GM19452 (cell line): ENCODE results near the gene TMEM267.
"Not testable (repeated sequence)": the region's sequence is repeated elsewhere in the genome, so short reads cannot be mapped to it uniquely, and the experiment has no call there.

Experiments used
- ATAC-seq: cut with Tn5 transposase; IDR thresholded peaks from one replicate; pipeline ENCODE4 v1.9.1; 2021; ENCODE audit not compliant: unreplicated experiment

The TMEM267 gene

DNA sequence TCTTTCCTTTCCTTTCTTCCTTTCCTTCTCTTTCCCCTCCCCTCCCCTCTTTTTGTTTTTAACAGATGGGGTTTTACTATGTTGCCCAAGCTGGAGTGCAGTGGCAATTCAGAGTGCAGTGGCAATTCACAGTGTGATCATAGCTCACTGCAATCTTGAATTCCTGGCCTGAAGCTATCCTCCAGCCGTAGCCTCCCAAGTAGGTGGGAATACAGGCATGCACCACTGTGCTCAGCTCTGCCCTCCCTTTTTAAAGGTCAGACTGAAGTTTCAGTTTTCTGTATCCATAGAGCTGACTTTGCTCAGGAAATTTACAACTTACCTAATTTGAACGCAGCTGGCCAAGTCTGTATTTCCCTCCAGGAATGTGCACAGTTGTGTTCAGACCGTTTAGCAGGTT lies 72.2 kb downstream of the TMEM267 start:
- no peak for ATAC-seq

DNA sequence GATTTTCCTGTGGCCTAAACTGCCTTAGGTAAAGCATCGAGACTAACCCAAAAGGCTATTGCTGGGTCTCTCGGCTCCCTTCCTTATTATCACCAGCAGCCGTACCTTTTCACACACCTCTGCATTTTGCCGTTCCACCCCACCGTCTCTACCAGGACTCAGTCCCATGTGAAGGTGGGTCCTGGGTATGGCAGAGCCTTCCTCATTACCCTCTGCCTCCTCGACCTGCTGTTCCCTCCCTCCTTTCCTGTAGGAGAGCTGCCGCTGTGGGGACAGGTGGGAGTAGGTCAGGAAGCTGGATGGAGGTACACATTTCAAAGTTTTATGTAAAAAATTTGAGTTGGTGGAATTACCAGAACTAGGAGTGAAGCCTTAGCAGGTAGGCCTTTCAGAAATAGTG lies 73.3 kb downstream of the TMEM267 start:
- no peak for ATAC-seq

DNA sequence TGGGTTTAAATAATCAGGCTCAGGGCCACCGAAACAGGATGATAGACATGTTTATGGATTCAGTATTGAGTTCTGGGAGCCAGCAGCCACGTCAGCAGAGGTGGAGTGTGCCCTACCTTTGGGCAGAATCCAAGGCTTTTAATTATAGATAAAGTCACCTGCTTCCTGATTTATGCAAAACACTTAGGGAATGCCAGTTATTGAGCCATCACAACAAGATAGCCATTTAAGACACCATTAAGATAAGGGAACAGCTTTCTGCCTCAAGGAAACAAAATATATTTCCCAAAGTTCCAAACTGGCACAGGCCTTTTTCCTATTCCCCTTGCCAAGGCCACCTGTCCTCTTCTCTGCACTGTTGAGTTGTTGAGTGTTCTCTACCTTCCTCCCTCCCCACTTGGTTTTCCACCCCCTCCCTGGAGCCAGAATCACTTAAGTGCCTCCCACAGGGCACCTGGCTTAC lies 73.8 kb downstream of the TMEM267 start:
- ATAC-seq = no peak

DNA sequence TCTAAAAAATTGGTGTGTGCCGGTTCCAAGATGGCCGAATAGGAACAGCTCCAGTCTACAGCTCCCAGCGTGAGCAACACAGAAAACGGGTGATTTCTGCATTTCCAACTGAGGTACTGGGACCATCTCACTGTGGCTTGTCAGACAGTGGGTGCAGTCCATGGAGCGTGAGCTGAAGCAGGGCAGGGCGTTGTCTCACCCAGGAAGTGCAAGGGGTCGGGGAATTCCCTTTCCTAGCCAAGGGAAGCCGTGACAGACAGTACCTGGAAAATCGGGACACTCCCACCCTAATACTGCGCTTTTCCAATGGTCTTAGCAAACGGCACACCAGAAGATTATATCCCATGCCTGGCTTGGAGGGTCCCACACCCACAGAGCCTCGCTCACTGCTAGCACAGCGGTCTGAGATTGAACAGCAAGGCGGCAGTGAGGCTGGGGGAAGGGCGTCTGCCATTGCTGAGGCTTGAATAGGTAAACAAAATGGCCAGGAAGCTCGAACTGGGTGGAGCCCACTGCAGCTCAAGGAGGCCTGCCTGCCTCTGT lies 81.1 kb downstream of the TMEM267 start:
- ATAC-seq = not testable (repeated sequence)

DNA sequence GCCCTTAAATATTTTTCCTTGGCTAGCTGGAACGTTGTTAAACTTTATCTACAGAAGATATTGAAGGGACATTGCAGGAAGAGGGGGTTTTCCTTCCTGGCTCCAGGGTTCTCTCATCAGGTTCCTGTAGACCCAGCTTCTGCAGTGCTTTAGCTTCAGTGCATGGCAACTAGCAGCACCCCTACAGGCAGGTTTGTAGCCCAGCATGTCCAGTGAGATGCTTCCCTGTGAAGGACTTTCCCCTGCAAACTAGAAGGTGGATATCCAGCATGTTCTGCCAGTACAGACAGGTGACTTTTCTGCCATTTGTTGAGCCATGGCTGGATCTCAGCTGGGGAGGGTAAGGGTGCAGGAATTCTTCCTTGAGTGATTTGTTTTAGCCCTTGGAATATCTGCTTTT lies 81.8 kb downstream of the TMEM267 start:
- no peak for ATAC-seq

DNA sequence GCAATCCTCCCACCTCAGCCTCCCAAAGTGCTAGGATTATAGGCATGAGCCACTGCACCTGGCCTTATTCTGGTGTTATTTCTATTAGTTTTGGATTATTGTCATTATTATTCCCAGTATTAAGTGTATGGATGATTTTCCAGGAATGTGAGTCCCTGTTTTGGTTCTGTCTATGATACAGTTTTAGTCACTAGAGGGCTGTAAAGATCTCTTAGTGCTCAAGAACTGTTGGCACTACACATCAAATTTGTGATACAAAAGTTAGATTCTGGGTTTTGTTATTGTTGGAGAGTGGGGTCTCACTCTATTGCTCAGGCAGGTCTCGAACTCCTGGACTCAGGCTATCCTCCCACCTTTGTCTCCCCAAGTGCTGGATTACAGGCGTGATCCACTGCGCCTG lies 83.6 kb downstream of the TMEM267 start:
- ATAC-seq = no peak

DNA sequence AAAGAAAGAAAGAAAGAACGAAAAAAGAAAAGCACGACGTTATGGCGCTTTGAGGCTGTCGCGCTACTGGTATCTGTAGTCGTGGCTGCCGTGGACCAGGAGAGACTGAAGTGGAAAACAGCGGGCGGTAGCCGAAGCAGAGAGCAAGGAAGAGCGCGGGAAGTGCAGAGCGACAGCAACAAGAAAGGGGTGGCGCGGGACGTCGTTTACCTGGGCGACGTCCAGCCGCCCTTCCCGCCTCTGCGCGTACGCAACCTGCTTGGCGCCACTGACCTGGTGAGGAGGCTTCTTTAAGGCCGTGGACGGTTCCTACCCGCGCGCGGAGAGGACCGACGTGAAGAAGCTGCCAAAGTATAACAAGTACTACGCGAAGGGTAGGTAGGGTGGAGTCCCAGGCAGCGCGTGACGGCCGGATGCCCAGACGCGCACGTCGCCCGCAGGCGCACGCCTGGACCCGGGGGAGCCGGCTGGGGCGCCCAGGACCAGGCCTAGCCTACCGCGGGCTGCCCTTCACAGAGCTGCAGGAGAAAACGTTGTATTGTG lies 86.8 kb downstream of the TMEM267 start:
- ATAC-seq = peak; percentile 99
